ENCODE measurements around the gene GMIP. TPM values are rescaled to one million over a fixed set of nuclear protein-coding genes. Genes with fewer than 3 reads are reported as not detected.

The GMIP gene
- total and polyA plus RNA-seq, 2 experiments from 2014 or later, result 5.1 to 22.1 TPM

DNA sequence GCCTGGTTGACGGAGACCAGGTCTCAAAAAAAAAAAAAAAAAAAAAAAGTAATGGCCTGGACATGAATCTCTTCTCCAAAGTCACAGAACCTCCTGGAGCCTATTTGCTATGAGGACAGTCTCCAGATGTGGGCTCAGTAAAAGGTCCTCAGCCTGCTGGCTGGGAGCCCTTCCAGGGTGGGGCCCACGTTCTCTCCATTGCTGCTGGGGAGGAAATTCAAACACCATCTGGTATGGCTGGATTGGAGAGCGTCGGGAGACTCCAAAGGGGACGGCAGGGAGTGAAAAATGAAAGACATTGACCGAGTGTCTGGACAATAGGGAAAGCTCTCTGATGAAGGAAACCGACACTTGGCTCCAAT, 23.6 kb downstream of the GMIP start:
- Histone ChIP-seq H3K9me2 (ENCODE audit: insufficient read depth) (no peaks in the 10 kb centered on the region), H3K4me2 (no peak overlapping the region), H3K27ac (ENCODE audit: low read depth) (no peak overlapping the region), H3K79me2 (replicated peaks; ENCODE audit: insufficient read depth) (no peaks in the 10 kb centered on the region), H3K4me1 (ENCODE audit: insufficient read depth) (no peaks in the 10 kb centered on the region; the same call in 1 of the 2 replicates), H3F3A (replicated peaks; ENCODE audit: low read depth) (0 out of 2 replicates have a peak, but pooled peaks cover 3% of the 10 kb centered on the region), H3K36me3 (ENCODE audit: insufficient read depth) (0 out of 2 replicates have a peak, but pooled peaks cover 4% of the 10 kb centered on the region), H4K20me1 (replicated peaks; ENCODE audit: insufficient read depth) (0 out of 2 replicates have a peak, but pooled peaks cover 4% of the 10 kb centered on the region), H2AFZ (no peak overlapping the region), H3K4me3 (no peak overlapping the region), H3K27me3 (ENCODE audit: insufficient read depth) (peaks cover 7% of the 10 kb centered on the region; the same call in 1 of the 2 replicates)
- ATAC-seq (no peak), DNase-seq (ENCODE audit: low spot score) (no peak)
- TF ChIP-seq, protein P1, sequence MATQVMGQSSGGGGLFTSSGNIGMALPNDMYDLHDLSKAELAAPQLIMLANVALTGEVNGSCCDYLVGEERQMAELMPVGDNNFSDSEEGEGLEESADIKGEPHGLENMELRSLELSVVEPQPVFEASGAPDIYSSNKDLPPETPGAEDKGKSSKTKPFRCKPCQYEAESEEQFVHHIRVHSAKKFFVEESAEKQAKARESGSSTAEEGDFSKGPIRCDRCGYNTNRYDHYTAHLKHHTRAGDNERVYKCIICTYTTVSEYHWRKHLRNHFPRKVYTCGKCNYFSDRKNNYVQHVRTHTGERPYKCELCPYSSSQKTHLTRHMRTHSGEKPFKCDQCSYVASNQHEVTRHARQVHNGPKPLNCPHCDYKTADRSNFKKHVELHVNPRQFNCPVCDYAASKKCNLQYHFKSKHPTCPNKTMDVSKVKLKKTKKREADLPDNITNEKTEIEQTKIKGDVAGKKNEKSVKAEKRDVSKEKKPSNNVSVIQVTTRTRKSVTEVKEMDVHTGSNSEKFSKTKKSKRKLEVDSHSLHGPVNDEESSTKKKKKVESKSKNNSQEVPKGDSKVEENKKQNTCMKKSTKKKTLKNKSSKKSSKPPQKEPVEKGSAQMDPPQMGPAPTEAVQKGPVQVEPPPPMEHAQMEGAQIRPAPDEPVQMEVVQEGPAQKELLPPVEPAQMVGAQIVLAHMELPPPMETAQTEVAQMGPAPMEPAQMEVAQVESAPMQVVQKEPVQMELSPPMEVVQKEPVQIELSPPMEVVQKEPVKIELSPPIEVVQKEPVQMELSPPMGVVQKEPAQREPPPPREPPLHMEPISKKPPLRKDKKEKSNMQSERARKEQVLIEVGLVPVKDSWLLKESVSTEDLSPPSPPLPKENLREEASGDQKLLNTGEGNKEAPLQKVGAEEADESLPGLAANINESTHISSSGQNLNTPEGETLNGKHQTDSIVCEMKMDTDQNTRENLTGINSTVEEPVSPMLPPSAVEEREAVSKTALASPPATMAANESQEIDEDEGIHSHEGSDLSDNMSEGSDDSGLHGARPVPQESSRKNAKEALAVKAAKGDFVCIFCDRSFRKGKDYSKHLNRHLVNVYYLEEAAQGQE (IDR thresholded peaks at IDR 0.05; ENCODE audit: unreplicated experiment), result no peak
- TF ChIP-seq POLR2AphosphoS5 (IDR thresholded peaks at IDR 0.05; ENCODE audit: low read depth) (no peak), CREB1 (CRISPR knock-in tag; IDR thresholded peaks at IDR 0.05; ENCODE audit: low read depth) (no peak), EZH2phosphoT487 (IDR thresholded peaks at IDR 0.05; ENCODE audit: unreplicated experiment) (no peak), ZNF114 (CRISPR knock-in tag; IDR thresholded peaks at IDR 0.05) (no peak), STAT1 (IDR thresholded peaks at IDR 0.05; ENCODE audit: unreplicated experiment) (no peak), NANOG (IDR thresholded peaks at IDR 0.05; ENCODE audit: borderline replicate concordance) (no peak)
- TF ChIP-seq, protein P2, sequence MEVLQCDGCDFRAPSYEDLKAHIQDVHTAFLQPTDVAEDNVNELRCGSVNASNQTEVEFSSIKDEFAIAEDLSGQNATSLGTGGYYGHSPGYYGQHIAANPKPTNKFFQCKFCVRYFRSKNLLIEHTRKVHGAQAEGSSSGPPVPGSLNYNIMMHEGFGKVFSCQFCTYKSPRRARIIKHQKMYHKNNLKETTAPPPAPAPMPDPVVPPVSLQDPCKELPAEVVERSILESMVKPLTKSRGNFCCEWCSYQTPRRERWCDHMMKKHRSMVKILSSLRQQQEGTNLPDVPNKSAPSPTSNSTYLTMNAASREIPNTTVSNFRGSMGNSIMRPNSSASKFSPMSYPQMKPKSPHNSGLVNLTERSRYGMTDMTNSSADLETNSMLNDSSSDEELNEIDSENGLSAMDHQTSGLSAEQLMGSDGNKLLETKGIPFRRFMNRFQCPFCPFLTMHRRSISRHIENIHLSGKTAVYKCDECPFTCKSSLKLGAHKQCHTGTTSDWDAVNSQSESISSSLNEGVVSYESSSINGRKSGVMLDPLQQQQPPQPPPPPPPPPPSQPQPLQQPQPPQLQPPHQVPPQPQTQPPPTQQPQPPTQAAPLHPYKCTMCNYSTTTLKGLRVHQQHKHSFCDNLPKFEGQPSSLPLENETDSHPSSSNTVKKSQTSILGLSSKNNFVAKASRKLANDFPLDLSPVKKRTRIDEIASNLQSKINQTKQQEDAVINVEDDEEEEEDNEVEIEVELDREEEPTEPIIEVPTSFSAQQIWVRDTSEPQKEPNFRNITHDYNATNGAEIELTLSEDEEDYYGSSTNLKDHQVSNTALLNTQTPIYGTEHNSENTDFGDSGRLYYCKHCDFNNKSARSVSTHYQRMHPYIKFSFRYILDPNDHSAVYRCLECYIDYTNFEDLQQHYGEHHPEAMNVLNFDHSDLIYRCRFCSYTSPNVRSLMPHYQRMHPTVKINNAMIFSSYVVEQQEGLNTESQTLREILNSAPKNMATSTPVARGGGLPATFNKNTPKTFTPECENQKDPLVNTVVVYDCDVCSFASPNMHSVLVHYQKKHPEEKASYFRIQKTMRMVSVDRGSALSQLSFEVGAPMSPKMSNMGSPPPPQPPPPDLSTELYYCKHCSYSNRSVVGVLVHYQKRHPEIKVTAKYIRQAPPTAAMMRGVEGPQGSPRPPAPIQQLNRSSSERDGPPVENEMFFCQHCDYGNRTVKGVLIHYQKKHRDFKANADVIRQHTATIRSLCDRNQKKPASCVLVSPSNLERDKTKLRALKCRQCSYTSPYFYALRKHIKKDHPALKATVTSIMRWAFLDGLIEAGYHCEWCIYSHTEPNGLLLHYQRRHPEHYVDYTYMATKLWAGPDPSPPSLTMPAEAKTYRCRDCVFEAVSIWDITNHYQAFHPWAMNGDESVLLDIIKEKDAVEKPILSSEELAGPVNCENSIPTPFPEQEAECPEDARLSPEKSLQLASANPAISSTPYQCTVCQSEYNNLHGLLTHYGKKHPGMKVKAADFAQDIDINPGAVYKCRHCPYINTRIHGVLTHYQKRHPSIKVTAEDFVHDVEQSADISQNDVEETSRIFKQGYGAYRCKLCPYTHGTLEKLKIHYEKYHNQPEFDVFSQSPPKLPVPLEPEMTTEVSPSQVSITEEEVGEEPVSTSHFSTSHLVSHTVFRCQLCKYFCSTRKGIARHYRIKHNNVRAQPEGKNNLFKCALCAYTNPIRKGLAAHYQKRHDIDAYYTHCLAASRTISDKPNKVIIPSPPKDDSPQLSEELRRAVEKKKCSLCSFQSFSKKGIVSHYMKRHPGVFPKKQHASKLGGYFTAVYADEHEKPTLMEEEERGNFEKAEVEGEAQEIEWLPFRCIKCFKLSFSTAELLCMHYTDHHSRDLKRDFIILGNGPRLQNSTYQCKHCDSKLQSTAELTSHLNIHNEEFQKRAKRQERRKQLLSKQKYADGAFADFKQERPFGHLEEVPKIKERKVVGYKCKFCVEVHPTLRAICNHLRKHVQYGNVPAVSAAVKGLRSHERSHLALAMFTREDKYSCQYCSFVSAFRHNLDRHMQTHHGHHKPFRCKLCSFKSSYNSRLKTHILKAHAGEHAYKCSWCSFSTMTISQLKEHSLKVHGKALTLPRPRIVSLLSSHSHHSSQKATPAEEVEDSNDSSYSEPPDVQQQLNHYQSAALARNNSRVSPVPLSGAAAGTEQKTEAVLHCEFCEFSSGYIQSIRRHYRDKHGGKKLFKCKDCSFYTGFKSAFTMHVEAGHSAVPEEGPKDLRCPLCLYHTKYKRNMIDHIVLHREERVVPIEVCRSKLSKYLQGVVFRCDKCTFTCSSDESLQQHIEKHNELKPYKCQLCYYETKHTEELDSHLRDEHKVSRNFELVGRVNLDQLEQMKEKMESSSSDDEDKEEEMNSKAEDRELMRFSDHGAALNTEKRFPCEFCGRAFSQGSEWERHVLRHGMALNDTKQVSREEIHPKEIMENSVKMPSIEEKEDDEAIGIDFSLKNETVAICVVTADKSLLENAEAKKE (CRISPR knock-in tag; IDR thresholded peaks at IDR 0.05), result no peak
- H3K36me3 Mint-ChIP-seq (ENCODE audit: low read depth), result peaks cover 21% of the 10 kb centered on the region
- H3K27me3 Mint-ChIP-seq (ENCODE audit: insufficient read depth, low read depth, poor library complexity), result peaks cover 22% of the 10 kb centered on the region
- no peaks in the 10 kb centered on the region; the same call in 2 of the 3 replicates for H3K9me3 Mint-ChIP-seq
- H3K27ac Mint-ChIP-seq, result no peak overlapping the region
- H3K4me3 Mint-ChIP-seq, result no peak overlapping the region
- peaks cover 9% of the 10 kb centered on the region; the same call in 2 of the 3 replicates for H3K4me1 Mint-ChIP-seq

All from GM23338 (cell line).